Panc1 (cell line): ENCODE results near the gene ADNP. TPM values are rescaled to one million over a fixed set of nuclear protein-coding genes. Genes with fewer than 3 reads are reported as not detected.
"Not testable (repeated sequence)": the region's sequence is repeated elsewhere in the genome, so short reads cannot be mapped to it uniquely, and the experiment has no call there.

Experiments
- ATAC-seq: fragments of 200-7000 bp; cut with Tn5 transposase; 2 replicates; pipeline ENCODE4 v1.9.1; 2020; ENCODE audit warnings: mild to moderate bottlenecking, moderate library complexity
- BruUV-seq: library from RNA; stranded (reverse); fragments of 400-500 nt; replicated peaks from 2 replicates; lab custom pipeline; 2021; lab: Mats Ljungman, UMichigan
- CTCF ChIA-PET: fragments of 300-600 bp; sonication (Branson Sonifier 250); formaldehyde crosslinking; loops from one replicate; lab custom pipeline; 2022; ENCODE audit warnings: antibody characterized with exemption; lab: Charles Lee
- POLR2A ChIA-PET: fragments of 300-600 bp; sonication (Branson Sonifier 250); formaldehyde crosslinking; loops from one replicate; lab custom pipeline; 2022; ENCODE audit warnings: antibody characterized with exemption; lab: Charles Lee
- DNase-seq: peaks from one replicate; pipeline ENCODE4 v3.0.0-alpha.2; 2010; ENCODE audit warnings: low read depth, low spot score
- H3K27ac ChIP-seq: 2 replicates; pipeline ENCODE4 v1.5.1; 2011; ENCODE audit warnings: mild to moderate bottlenecking, low read length, inconsistent platforms
- H3K27me3 ChIP-seq: fragments of 200-500 bp; sonication (Bioruptor generic); 2 replicates; pipeline ENCODE4 v1.6.0; 2014; ENCODE audit warnings: low read length, inconsistent platforms; ENCODE audit not compliant: control insufficient read depth, insufficient read depth
- H3K36me3 ChIP-seq: fragments of 200-500 bp; sonication (Bioruptor generic); 2 replicates; pipeline ENCODE4 v1.5.1; 2014; ENCODE audit warnings: inconsistent platforms, mild to moderate bottlenecking, low read length, moderate library complexity; ENCODE audit not compliant: control insufficient read depth, insufficient read depth
- H3K4me1 ChIP-seq: 2 replicates; pipeline ENCODE4 v1.5.1; 2011; ENCODE audit warnings: inconsistent platforms, mild to moderate bottlenecking, low read length, moderate library complexity; ENCODE audit not compliant: control insufficient read depth, insufficient read depth
- H3K4me3 ChIP-seq, 2 experiments: 2 replicates each; pipeline ENCODE4 v1.5.1; 2011 to 2012; ENCODE audit warnings: low read depth in 2 of 2, low read length in 2 of 2, mild to moderate bottlenecking in 2 of 2, inconsistent platforms in 1 of 2, moderate library complexity in 1 of 2
- H3K9me3 ChIP-seq: fragments of 200-500 bp; sonication (Bioruptor generic); 2 replicates; pipeline ENCODE4 v1.5.1; 2014; ENCODE audit warnings: low read depth, mild to moderate bottlenecking, inconsistent platforms, low read length, moderate library complexity; ENCODE audit not compliant: control insufficient read depth, insufficient read depth
- POLR2AphosphoS5 ChIP-seq: IDR thresholded peaks from 2 replicates; pipeline ENCODE4 v1.6.1; 2012; ENCODE audit warnings: mild to moderate bottlenecking, low read depth, low read length, moderate library complexity
- SIN3A ChIP-seq: IDR thresholded peaks from 2 replicates; pipeline ENCODE4 v1.6.1; 2012; ENCODE audit warnings: low read depth, mild to moderate bottlenecking, low read length, moderate library complexity, borderline replicate concordance; ENCODE audit not compliant: insufficient read depth
- TCF7L2 ChIP-seq: IDR thresholded peaks from 2 replicates; pipeline ENCODE4 v1.6.1; 2011; ENCODE audit warnings: mild to moderate bottlenecking, low read depth, low read length, inconsistent platforms
- in situ Hi-C: cut with HindIII; loops from 2 replicates; pipeline ENCODE4 v1.10.0; 2016; ENCODE audit warnings: low sequenced_read_pairs, low pct_unique_long_range_greater_than_20kb
- intact Hi-C: fragments of 100-400 bp; cut with micrococcal nuclease; formaldehyde crosslinking; loops from one replicate; pipeline ENCODE4 v1.10.0; 2022; ENCODE audit not compliant: unreplicated experiment
- total RNA-seq: library from RNA; stranded (reverse); gene quantifications from one replicate; pipeline ENCODE4 v1.2.1, GENCODE V29; 2021; ENCODE audit not compliant: unreplicated experiment
- TF ChIP-seq, protein P1 (sequence below): fragments of 450-650 bp; IDR thresholded peaks from 2 replicates; pipeline ENCODE4 v1.5.1; 2017; ENCODE audit warnings: mild to moderate bottlenecking
- TF ChIP-seq, protein P2 (sequence below), 2 experiments: IDR thresholded peaks; 2 replicates each; pipeline ENCODE4 v1.6.1; 2011 to 2012; ENCODE audit warnings: low read depth in 2 of 2, control low read depth in 1 of 2, low read length in 1 of 2, mild to moderate bottlenecking in 1 of 2, moderate library complexity in 1 of 2; ENCODE audit not compliant: insufficient read depth in 1 of 2

Gene ADNP
- total RNA-seq, 1 experiment from 2014 or later, result 65.1 TPM

DNA sequence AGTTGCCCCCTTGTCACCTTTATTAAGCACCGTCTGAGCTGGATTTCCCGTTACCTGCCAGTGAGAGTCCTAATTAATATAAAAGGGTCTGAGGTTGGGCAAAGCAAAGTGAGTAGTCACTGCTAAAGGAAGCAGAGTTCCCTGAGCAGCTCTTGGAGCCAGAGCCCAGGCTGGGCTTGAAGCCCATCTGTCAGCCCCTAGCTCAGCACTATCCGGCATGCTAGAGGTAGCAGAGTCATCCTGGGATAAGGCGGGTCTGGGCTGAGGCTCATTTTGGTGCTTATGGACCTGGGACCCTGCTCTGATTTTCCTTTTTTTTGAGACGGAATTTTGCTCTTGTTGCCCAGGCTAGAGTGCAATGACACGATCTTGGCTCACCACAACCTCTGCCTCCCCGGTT lies 46.2 kb downstream of the ADNP start:
- Histone ChIP-seq H3K27ac (no peak overlapping the region), H3K4me3 (no peak overlapping the region), H3K4me1 (no peaks in the 10 kb centered on the region), H3K27me3 (no peaks in the 10 kb centered on the region), H3K36me3 (no peaks in the 10 kb centered on the region; the same call in 1 of the 2 replicates), H3K9me3 (no peaks in the 10 kb centered on the region)
- ATAC-seq (no peak), DNase-seq (no peak)
- TF ChIP-seq, protein P1, sequence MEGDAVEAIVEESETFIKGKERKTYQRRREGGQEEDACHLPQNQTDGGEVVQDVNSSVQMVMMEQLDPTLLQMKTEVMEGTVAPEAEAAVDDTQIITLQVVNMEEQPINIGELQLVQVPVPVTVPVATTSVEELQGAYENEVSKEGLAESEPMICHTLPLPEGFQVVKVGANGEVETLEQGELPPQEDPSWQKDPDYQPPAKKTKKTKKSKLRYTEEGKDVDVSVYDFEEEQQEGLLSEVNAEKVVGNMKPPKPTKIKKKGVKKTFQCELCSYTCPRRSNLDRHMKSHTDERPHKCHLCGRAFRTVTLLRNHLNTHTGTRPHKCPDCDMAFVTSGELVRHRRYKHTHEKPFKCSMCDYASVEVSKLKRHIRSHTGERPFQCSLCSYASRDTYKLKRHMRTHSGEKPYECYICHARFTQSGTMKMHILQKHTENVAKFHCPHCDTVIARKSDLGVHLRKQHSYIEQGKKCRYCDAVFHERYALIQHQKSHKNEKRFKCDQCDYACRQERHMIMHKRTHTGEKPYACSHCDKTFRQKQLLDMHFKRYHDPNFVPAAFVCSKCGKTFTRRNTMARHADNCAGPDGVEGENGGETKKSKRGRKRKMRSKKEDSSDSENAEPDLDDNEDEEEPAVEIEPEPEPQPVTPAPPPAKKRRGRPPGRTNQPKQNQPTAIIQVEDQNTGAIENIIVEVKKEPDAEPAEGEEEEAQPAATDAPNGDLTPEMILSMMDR, result no peak
- peak; percentile 36; the same call in 1 of the 2 replicates for TF ChIP-seq POLR2AphosphoS5
- TF ChIP-seq, protein P2, sequence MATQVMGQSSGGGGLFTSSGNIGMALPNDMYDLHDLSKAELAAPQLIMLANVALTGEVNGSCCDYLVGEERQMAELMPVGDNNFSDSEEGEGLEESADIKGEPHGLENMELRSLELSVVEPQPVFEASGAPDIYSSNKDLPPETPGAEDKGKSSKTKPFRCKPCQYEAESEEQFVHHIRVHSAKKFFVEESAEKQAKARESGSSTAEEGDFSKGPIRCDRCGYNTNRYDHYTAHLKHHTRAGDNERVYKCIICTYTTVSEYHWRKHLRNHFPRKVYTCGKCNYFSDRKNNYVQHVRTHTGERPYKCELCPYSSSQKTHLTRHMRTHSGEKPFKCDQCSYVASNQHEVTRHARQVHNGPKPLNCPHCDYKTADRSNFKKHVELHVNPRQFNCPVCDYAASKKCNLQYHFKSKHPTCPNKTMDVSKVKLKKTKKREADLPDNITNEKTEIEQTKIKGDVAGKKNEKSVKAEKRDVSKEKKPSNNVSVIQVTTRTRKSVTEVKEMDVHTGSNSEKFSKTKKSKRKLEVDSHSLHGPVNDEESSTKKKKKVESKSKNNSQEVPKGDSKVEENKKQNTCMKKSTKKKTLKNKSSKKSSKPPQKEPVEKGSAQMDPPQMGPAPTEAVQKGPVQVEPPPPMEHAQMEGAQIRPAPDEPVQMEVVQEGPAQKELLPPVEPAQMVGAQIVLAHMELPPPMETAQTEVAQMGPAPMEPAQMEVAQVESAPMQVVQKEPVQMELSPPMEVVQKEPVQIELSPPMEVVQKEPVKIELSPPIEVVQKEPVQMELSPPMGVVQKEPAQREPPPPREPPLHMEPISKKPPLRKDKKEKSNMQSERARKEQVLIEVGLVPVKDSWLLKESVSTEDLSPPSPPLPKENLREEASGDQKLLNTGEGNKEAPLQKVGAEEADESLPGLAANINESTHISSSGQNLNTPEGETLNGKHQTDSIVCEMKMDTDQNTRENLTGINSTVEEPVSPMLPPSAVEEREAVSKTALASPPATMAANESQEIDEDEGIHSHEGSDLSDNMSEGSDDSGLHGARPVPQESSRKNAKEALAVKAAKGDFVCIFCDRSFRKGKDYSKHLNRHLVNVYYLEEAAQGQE (IDR thresholded peaks at IDR 0.05; ENCODE audit: insufficient read depth in 1 of 2, low read depth in 2 of 2, low read length in 1 of 2), result no peak
- TF ChIP-seq SIN3A, result no peak
- intact Hi-C loops (no loop called here), in situ Hi-C loops (no loop called here)
- BruUV-seq, result no TSS peak
- ChIA-PET POLR2A (no interaction called here), CTCF (interaction anchor here (0.5 kb wide), 1 partner anchor 1012 kb away, joined by 4 read pairs; no protein-coding TSS in a partner anchor)

DNA sequence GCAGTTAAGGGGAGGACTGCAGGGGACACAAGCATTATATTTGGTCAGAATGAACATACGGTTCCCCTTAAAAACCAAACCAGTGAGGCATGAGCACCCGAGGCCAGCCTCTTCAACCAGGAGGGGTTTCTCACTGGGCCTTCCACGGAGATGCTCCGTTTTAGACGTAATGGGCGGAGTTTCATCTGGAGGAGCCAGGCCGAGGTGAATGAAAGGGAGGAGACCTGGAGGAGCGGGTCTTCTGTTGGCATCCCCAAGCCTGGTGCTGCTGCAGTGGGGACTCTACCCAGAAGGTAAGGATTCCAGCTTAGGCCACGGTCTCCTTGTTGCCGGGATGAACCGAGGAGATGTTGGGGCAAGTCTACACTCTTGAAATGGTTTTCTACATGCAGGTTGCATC lies 47.4 kb downstream of the ADNP start:
- ATAC-seq, result no peak
- TF ChIP-seq, protein P2 (IDR thresholded peaks at IDR 0.05; ENCODE audit: insufficient read depth in 1 of 2, low read depth in 2 of 2, low read length in 1 of 2), result no peak
- no peak for TF ChIP-seq POLR2AphosphoS5
- no peak for TF ChIP-seq SIN3A
- TF ChIP-seq, protein P1, result no peak
- no peak for TF ChIP-seq TCF7L2
- no TSS peak for BruUV-seq
- ChIA-PET CTCF (interaction anchor here (0.5 kb wide), 1 partner anchor 44 kb away, joined by 5 read pairs; no protein-coding TSS in a partner anchor), POLR2A (interaction anchor here (0.6 kb wide), 1 partner anchor 47 kb away, joined by 11 read pairs; no protein-coding TSS in a partner anchor)
- no peak overlapping the region for H3K4me3 ChIP-seq
- H3K9me3 ChIP-seq, result no peaks in the 10 kb centered on the region
- H3K36me3 ChIP-seq, result no peaks in the 10 kb centered on the region
- DNase-seq, result no peak
- H3K27me3 ChIP-seq, result no peaks in the 10 kb centered on the region
- H3K4me1 ChIP-seq, result no peaks in the 10 kb centered on the region
- intact Hi-C loops (no loop called here), in situ Hi-C loops (no loop called here)
- H3K27ac ChIP-seq, result no peak overlapping the region

- H3K27ac ChIP-seq, intact Hi-C loops, H3K27me3 ChIP-seq, ATAC-seq, DNase-seq, in situ Hi-C loops, H3K4me1 ChIP-seq, H3K9me3 ChIP-seq, H3K36me3 ChIP-seq, H3K4me3 ChIP-seq, BruUV-seq: not testable (repeated sequence)
- POLR2A ChIA-PET, result interaction anchor here (0.7 kb wide), 1 partner anchor 21 kb away, joined by 6 read pairs; no protein-coding TSS in a partner anchor
- CTCF ChIA-PET, result interaction anchor here (0.6 kb wide), 1 partner anchor 54 kb away, joined by 5 read pairs; no protein-coding TSS in a partner anchor
Measured at GRCh38 chr20:50881759-50882424, 49.3 kb downstream of the ADNP start.
